GM18951 (cell line): ENCODE data around the gene KCNQ4.

Source experiments
- POLR2A ChIP-seq: IDR thresholded peaks from 4 replicates; pipeline ENCODE4 v1.6.1; 2011; ENCODE audit warnings: mild to moderate bottlenecking; ENCODE audit not compliant: insufficient read length, insufficient read depth; ENCODE audit errors: extremely low read depth
- in situ Hi-C: fragments of 300-500 bp; cut with MboI; formaldehyde crosslinking; loops from one replicate; pipeline ENCODE4 v1.12.0; 2022; ENCODE audit warnings: low sequenced_read_pairs, mixed read lengths, inconsistent platforms; ENCODE audit not compliant: unreplicated experiment

Gene KCNQ4

DNA sequence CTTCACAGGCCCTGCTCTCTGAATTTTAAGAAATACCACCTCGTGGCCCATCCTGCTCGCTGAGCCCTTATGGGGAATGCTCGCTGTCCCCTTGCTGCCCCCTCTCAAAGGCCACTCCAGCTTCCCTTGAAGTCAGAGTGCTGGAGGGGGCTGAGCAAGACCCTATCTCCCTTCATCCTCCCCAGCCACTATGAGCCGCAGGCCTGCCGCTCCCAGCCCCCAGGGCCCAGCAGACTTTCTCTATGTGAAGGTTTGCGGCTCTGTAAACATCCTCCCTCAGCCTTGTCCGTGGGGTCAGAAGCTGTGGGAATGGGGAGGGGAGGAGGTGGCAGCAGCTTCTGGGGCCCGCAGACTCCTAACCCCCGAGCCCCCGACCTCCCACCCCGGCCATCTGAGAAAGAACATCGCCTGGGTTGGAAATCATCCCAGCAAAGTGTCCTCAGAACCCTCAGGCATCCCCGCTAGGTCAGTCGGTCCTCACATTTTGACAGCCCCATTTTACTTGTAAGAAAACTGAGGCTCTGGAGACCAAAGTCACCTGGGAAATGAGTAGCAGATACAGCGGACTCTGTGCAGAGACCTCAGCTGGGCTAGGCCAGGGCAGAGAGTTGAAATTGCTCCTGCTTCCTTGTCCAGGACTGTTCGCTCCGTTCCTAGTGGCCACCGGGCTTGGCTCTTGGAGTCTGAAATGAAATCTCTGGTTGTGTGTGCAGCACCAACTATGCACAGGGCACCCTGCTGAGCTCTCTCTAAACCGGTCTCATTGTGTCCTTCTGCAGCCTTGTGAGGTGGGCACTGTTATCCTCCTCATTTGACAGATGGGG lies 4.4 kb downstream of the KCNQ4 start:
- in situ Hi-C loops, result no loop called here
- no peak for TF ChIP-seq POLR2A

DNA sequence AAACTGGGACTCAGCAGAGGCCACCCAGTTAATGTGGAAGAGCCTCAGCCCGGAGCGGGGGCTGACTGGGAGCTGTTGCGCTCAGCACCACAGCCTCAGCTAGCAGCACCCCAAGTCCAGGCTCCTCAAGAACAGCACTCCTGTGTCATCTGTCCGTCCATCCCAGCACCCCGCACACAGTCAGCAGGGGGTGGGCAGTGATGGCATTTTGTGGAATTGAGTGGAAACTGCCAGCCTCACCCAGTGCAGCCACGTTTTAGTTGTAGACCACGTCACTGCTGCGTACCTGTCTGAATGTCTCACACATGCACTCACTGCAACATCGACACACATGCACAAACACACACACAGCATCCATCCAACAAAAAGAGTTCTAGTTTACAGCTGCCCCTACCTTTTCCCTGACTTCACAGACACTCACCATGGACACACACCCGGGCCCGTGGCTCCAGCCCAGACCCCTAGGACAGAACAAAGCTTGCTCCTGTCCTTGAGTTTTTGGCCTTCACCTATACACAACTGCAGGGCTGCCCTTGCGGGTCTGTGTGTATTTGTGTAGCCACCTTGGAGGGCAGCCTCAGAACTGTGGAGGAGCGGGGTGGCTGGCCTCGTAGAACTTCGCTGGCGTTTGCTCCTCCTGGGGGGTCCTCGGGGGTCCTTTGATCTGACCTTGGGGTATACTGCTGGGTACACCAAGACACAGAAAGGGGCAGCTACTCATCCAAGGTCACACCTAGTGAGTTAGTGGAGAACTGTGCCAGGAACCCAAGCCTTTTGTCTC lies 5.2 kb downstream of the KCNQ4 start:
- in situ Hi-C loops, result no loop called here
- no peak for TF ChIP-seq POLR2A

DNA sequence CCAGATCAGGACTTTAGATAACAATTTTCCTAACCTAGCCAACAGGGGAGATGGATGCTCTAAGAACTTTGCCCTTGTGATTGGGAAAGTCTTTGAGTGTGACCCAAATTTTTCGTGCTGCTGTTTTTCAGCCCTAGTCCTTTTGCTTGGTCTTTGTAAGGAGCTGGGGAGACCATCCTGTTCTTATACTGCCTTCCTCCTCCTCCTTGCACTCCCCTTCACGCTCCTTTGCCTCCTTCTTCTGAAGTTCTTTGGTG lies 5.7 kb downstream of the KCNQ4 start:
- no peak for TF ChIP-seq POLR2A
- in situ Hi-C loops, result no loop called here

DNA sequence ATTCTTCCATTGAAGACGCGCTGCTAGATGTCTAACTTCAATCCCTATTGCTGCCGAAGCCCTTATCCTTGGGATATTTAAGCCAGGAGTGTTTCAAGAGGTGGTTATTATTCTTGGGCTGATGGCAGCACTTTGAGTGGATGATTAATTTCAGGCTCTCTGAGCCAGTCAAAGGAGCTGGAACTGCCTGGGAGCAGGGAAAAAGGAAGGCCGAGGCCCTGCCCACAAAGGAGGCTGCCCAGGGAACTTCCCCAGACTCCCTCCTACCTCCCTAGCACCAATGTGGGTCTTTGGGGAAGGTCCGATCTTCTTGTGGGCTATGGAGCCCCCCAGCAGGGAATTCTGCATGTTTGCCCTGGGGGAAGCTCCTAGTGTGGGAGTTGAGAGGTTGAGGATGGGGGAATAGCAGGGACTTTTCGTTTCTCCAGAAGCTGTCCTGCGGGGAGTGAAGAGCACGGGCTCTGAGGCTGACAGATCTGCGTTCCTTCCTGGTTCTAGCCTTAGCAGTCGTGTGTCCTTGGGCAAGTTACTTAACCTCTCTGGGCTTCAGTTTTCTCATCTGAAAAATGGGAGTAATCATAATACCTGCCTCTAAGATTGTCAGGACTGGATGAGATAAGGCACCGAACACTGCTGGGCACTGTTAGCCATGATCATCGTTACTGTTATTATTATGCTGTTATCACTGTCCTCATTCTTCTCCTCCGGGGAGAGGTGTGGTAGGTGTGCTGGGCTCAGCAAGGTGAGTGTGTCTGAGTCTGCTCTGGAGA lies 6.3 kb downstream of the KCNQ4 start:
- in situ Hi-C loops, result no loop called here
- TF ChIP-seq POLR2A, result no peak

DNA sequence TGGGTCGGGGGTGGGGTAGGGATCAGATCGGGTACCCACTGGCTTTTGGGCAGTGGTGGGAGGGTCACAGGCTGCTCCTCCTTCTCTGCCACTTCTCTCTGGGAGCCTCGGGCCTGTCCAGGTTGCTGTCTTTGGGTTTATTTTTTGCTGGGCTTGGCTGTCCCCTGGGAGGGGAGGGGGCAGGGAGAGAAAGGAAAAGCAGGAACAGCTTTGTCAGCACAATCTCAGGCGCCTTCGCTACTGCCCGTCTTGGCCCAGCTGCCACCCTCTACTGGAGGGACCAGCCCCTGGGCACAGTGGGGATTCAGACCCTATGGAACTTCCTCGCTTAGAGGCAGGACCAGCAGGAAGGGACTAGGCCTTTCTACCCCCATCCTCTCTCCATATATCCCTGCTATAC lies 8.4 kb downstream of the KCNQ4 start:
- in situ Hi-C loops, result no loop called here
- no peak for TF ChIP-seq POLR2A

DNA sequence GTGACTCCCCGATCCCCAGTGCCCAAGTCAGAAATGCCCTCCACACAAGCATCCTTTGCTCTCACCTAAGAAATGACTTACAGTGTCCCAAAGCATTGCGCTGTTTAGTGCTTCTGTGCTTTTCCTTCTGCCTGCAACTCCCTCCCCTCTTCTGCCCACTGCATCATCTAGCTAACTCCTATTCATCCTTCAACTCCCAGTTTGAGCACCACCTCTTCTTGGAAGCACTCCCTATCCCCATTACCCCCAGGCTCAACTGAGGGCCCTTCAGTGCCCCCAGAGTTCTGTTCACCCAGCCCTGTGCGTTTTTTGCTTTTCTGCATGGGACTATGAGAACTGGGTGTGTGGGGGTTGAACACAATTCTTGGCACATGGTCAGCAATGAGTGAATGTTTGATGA lies 10.0 kb downstream of the KCNQ4 start:
- TF ChIP-seq POLR2A, result no peak
- in situ Hi-C loops, result no loop called here

DNA sequence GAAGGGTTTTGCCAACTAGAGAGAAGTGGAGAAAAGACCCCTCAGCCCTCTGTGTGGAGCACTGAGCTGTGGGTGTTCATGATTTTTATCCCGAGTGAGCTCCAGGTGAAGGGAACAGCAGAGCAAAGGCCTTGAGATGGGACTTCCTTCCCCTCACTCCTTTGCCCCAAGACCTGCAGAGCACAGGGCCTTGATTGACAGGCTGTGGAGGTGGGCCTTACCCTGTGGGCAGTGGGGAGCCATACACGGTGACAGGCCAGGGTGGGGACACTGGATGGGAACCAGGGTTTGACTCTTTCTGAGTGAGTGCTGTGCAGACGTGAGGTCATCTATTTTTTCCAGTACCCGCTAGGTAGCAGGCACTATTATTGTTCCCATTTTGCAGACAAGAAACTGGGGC lies 10.5 kb downstream of the KCNQ4 start:
- in situ Hi-C loops, result no loop called here
- TF ChIP-seq POLR2A, result no peak

DNA sequence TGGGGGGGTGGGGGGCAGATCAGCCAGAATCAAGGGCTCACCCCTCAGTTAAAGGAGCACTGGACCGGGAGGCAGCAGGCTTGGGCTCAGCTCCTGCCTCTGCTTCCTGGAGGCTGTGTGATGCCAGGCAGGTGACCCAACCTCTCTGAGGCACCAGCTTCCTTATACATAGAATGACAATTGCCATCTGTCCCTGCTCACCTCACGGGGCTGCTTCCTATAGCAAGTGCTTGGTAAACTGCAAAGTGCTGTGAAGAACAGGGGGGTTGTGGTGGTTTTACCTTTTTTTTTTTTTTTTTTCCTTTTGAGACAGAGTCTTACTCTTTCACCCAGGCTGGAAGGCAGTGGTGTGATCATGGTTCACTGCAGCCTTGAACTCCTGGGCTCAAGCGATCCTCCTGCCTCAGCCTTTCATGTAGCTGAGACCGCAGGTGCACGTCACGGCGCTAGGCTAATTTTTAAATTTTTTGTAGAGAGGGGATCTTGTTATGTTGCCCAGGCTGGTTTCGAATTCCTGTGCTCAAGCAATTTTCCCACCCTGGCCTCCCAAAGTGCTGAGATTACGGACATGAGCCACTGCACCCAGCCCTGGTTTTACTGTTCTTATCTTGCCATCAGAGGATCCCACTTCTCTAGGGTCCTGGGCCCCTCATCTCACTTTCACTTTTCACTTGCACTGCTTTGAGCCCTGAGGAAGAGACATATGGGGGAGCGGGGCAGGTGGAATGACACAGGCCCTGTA lies 11.6 kb downstream of the KCNQ4 start:
- in situ Hi-C loops, result no loop called here
- no peak for TF ChIP-seq POLR2A

DNA sequence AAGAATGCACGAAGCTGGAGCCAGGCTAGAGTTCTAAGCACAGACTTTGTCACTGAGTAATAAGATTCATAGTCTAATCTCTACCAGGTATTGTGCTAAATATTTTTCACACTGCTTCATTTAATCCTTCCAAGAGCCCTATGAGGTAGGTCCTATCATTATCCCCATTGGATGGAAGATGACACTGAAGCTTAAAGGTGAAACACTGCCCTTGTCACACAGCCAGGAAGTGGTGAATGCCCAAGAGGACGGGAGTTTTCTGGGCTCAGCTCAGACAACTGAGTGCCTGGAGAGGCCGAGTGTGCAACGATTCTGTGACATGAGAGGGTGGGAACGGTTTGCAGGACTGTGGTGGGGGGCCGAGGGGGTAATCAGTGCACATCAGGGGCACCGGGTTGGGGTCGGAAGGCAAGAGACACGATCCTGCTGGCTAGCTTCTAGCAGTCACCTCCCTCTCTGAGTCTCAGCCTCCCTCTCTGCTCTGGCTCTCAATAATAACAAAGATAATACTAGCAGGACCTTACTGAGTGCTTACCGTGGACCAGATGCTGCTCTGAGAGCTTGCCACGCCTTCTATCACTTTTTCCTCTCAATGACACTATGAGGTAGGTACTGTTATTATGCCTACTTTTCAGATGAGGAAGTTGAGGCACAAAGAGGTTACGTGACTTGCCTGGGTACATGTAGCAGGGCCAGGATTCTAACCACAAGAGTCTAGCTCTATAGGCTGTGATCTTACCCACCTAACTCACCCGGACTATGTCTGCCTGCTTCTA lies 12.4 kb downstream of the KCNQ4 start:
- TF ChIP-seq POLR2A, result no peak
- in situ Hi-C loops, result no loop called here

DNA sequence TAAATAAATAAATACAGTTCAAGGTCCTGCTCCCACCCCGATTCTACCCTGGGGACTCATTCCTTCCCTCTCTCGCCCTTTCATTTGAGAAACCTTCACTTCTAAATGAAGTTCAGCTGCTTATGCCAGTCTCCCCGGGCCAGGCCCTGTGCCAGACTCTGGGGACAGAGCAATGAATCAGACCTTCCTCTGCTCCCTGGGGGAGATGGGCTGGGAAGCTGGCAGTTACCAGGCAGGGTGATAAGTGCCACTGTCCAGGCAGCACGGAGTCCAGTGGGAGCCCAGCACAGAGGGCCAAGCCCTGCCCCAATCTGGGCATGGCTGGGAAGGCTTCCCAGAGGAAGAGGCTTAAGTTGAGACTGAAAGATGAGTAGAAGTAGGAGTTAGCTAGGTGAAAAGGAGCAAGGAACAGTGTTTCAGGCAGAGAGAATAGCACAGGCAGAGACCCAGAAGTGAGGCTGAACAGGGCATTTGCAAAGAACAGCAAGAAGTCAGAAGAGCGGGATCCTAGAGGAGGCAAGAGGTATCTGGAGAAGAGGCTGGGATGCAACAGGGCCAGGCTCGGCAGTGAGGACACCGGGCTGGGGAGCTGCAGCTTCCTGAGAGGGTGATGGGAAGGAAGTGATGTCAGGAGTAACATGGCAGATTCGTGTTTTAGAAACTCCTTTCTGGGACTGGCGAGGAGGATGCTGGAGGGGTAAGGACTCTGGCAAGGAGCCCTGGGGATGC lies 13.5 kb downstream of the KCNQ4 start:
- TF ChIP-seq POLR2A, result no peak
- in situ Hi-C loops, result no loop called here

DNA sequence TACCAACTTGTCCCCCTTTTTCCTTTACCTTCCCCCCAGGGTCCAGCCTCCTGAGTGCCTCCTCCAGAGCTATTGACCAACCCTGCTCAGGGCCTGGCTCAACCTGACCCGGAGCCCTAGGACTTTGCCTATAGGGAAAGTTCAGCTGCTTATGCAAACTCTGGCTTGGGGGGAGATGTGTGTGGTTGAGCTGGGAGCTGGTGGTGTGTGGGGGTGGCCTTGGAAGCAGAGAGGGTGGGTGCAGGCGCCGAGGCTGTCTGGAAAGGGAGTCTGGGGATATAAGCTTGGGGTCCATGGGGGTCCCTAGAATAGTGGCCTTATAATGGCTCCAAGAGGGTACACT lies 14.1 kb downstream of the KCNQ4 start:
- in situ Hi-C loops, result no loop called here
- TF ChIP-seq POLR2A, result no peak
